Hematopoietic multipotent progenitor cell (in vitro differentiated cells): ENCODE measurements around the gene PSTK. TPM values are rescaled to one million over a fixed set of nuclear protein-coding genes. Genes with fewer than 3 reads are reported as not detected.

Experiments
- DNase-seq, 3 donors: peaks; one replicate each; pipeline ENCODE4 v3.0.0-alpha.2; 2011 to 2015; ENCODE audit warnings: low read depth in 2 of 3, low spot score in 2 of 3
- total RNA-seq: library from RNA; depleted of rRNA; stranded (reverse); fragments of >200 nt; gene quantifications from one replicate; pipeline ENCODE4 v1.2.3, GENCODE V29; 2012

The PSTK gene
- total RNA-seq, 1 donor, result 5.1 TPM

DNA sequence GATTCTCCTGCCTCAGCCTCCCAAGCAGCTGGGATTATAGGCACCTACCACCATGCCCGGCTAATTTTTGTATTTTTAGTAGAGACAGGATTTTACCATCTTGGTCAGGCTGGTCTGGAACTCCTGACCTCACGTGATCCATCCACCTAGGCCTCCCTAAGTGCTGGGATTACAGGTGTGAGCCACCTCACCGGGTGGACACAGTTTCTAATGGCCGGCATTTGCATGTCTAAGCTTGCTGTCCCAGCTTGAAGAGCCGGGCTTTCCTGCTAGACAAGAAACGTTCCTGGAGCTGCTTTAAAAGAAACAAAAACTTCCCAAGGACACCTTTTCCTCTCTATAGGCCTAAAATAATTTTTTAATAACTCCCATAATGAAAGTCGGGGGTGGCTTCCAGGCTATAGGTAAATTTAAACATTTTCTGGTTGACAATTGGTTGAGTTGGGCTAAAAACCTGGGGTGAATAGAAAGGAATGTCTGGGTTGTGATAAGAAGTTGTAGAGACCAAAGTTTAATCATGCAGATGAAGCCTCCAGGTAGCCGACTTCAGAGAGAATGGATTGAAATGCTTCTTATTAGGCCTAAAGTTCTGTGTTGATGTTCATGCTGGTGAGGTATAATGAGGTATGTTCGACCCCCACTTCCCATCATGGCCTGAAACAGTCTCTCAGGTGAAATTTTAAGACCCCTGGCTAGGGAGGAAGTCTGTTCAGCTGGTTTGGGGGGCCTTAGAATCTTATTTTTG, 37.4 kb downstream of the PSTK start:
- DNase-seq, result no peak

DNA sequence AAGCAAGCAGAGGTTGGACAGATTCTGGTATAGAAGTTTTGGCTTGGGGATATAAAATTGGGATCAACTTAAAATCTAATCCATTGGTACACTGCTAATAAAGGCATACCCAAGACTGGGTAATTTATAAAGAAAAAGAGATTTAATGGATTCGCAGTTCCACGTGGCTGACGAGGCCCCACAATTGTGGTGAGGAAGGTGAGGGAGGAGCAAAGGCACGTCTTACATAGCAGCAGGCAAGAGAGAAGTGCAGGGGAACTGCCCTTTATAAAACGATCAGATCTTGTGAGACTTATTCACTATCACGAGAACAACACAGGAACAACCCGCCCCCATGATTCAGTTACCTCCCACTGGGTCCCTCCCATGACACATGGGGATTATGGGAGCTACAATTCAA, 38.3 kb downstream of the PSTK start:
- no peak for DNase-seq

DNA sequence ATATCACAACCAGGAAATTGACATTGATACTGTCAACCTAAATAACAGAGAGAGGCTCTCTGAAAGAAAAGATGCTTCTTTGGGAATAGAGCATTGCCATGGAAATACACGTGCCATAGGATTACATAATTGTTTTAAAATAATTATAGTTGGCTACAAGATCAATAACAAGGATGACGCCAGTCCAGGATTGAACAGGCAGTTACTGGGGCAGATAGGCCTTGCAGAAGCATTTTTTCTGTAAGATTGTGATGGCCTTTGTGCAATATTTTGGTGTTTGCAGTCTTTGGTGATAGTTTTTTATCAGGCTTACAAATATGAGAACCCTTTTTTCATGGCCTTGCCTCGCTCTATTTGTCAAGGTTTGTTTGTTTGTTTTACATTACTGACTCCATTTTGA, 39.1 kb downstream of the PSTK start:
- no peak for DNase-seq

DNA sequence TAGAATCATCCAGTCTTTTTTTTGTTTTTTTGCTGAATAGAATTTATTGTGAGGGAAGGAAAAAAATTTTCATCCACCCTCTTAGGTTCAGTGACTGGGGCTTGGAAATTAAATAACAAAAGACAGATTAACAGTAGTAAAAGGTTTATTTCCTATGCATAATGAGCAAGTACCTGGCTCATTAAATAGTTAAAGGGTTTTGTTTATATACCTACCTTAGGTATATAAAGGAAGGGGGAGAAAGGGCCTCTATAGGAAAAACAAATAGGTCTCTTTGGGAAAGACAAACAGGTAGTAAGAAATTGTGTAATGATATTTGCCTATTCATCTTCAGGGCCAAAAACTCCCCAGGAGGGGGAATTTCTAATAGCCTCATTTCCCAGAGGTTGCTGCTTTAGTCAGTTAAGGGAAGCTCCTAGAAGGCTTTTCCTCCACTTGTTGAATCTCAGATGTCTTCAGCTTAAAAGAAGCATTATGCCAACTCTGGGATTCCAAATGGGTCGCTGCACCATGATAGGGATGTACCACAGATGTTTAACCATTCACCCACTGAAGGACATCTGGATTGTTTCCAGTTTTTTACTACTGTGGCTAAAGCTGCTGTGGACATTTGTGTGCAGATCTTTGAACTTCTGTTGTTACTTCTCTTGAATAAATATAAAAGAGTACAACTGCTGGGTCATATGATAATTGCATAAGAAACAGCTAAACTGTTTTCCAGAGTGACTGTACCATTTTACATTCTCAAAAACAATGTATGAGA, 39.9 kb downstream of the PSTK start:
- no peak for DNase-seq

DNA sequence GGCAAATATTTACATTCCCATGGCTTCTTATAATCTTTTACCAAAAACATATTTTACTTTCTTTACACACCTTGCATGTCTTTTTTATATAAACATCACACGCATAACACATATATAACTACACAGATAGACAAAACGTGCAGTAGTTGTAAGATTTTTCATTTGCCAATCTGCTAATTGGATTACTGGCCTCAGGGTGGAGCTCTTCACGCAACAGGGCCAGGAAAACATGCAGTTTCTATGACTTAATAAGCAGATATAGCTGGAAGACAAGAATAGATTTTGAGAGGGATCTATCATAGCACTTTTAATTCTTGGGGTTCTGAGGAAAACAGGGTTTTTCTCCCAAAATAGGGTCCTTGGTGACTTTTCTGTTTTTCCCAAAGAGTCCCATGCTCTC, 41.3 kb downstream of the PSTK start:
- DNase-seq, result peak in 1 of 3 donors; percentile 17

DNA sequence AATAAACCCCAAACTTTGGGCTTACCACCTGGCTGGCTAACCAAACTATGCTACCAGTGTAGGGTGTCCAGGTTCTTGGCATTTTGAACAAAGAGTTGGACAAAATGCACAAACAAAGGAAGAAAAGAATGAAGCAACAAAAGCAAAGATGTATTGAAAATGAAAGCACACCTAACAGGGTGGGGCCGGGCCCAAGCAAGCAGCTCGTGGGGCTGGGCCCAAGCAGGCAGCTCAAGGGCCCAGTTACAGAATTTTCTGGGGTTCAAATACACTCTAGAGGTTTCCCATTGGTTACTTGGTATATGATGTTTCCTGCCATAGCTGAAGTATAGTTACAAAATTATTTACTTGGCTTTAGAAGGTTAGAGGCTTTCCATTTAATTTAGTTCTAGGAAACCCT, 44.3 kb downstream of the PSTK start:
- no peak for DNase-seq

DNA sequence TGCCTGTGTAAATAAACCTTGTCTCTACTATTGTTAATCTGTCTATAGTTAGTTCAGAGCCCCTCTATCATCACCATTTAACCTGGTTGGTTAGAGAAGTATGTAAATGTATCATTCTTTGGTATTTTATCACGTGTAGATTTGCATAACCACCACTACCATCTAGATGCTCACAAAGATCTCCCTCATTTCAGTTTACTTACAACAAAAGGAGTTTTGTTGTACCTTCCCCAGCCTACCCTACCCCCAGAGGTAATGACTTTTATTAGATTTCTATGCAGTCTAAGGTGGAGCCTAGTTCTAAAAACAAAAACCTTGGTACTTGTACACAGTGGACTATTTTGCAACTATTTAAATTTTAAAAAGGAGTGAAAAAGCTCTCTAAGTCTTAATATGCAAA, 46.1 kb downstream of the PSTK start:
- no peak for DNase-seq

DNA sequence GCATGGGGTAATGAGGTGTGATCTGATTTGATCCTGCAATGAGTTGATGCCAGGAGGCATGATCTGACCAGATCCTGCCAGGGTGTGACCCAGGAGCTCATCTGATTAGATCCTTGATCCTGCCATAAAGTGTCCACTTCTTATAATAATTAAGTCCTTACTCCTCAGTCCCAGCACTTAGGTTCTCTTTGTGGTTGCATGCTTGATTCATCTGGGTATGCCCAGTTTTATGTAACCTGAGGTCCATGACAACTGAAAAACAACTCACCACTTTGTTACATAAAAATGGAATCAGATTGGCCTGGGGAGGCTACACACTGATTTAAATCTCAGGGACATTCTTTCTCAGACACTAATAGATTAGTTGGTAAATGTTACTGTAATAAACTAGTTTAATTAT, 47.7 kb downstream of the PSTK start:
- no peak for DNase-seq

DNA sequence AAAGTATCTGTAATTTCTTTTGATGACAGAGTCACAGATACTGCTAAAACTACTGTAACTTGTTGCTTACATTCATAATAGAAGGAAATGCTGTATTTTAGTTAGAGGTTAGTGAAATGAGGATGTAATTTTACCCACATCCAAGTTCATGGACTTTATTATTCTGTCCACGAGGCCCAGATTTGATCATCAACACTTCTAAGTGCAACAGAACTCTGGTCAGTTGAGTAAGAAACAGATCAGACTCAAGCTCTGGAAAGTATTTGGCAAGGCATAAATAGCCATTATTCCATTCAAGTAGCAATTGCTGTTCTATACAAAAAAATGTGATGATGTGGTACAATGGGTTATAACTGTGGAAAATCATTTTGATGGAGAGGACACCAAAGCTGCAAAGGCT, 50.9 kb downstream of the PSTK start:
- no peak for DNase-seq

DNA sequence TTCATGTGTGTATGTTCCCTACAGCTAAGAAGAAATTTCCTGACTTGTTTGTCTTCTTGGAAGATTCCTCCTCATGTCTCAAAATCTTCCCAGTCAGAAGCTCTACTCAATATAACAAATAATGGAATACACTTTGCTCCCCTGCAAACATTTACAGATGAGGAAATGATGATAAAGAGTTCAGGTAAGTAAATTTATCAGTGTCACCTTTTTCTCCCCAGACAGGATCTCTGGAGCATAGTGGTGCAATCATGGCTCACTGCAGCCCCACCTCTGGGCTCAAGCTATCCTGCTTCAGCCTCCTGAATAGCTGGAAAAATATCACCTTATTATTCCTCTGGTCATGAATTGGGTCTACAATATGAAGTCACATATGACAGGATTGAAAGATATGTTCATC, 54.1 kb downstream of the PSTK start:
- DNase-seq, result no peak

DNA sequence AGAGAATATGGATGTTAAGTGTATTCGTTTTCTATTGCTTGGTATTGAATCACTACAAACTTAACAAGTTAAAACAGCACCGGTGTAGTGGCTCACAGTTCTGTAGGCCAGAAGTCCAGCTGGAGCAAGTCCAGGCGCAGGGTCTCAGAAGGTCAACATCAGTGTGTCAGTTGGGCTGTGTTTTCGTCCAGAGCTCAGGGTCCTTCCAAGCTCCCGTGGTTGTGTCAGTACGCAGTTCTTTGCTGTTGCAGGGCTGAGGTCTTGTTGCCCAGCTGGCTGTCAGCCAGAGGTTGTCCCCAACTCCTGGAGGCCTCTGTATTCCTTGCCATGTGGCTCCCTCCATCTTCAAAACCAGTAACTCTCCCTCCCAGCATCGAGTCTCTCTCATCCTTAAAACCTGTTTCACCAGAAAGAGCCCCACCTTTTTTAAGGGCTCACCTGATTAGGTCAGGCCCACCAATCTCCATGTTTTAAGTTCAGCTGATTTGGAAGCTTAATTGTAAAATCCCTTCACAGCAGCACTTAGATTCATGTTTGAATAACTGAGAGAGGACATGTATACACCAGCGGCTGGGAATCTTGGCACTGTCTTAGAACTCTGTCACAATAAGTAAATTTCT, 55.4 kb downstream of the PSTK start:
- DNase-seq, result no peak

DNA sequence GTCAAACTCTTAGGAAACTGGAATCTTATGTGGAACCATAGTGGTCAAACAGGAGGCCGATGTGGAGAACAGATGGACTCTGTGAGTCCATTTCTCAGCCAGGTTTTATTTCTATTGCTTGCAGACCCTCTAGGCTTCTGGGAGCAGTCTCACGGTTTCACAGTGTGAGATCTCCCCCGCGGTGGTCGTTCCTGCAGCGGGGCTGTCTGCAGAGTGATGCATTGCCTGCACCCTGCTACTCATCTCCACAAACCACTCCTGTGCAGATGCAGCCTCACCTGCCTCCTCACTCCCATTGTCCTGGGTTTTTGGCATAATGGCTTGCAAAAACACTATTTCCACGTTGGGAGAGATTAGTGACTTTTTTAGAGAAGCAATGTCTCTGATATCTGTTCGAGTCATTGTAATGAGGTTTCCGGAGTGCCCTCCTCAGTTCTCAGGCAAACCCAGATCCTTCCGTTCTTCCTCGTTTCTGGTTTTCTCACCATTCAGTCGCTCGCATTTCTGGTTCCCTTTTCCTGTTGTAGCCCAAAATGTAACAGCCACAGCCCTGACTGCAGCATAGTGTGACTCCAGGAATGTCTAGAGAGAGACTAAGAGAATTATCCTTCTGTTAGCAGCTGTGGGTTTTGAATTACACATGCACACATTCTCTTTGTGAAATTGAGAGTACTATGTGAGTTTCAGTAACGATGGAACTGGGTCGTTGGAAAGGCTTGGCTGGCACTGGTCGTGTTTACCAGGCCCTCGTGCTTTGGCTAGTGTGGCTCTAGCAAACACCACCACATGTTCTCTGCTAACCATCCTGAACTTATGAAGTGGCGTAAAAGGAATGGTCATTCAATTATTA, 58.8 kb downstream of the PSTK start:
- peak in 2 of 3 donors; percentile 12 to 19 for DNase-seq

DNA sequence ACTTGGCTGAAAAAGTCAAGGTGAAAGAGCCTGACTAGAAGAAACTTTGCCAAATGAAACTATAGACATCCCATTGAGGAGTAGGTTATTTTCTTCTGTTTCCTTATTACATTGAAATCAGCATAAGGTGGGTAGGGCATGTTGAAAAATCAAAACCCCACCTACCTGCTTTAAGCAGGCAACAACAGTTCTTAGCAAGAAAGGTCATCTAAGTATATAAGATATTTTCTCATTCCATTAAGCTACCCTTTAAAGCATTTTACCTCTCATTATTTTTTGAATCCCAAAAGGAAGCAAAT, 59.4 kb downstream of the PSTK start:
- DNase-seq, result no peak

Other genes with a start within 250 kb of the PSTK start
- 0.54 TPM for gene CUZD1, start 134.5 kb upstream of the PSTK start, total RNA-seq
- gene FAM24B, start 100.8 kb upstream of the PSTK start, total RNA-seq, result 4.3 TPM
- not detected for gene FAM24A, start 69.8 kb upstream of the PSTK start, total RNA-seq
- 3.0 TPM for gene C10orf88, start 26.2 kb upstream of the PSTK start, total RNA-seq
- 4.6 TPM for gene IKZF5, start 28.4 kb downstream of the PSTK start, total RNA-seq
- 3.0 TPM for gene ACADSB, start 28.6 kb downstream of the PSTK start, total RNA-seq
- not detected for gene HMX3, start 155.6 kb downstream of the PSTK start, total RNA-seq
- not detected for gene HMX2, start 167.7 kb downstream of the PSTK start, total RNA-seq
- gene BUB3, start 174.0 kb downstream of the PSTK start, total RNA-seq, result 177 TPM